Right atrium auricular region (tissue), 2 donors: Measurements from ENCODE around the gene AKAP13. TPM values are rescaled to one million over a fixed set of nuclear protein-coding genes. Genes with fewer than 3 reads are reported as not detected.

ENCODE experiments used
- DNase-seq: peaks from one replicate; pipeline ENCODE4 v3.0.0-alpha.2; 2019; ENCODE audit warnings: low spot score
- H3K27ac ChIP-seq, 2 donors: fragments of 200-600 bp; sonication (generic); 1 replicate in 1 of 2; 2 replicates in 1 of 2; pipeline ENCODE4 v1.5.1; 2016 to 2019
- H3K27me3 ChIP-seq, 2 donors: fragments of 200-600 bp; sonication (generic); one replicate each; pipeline versions ENCODE4 v1.5.1 to v1.6.0; 2017 to 2019
- H3K36me3 ChIP-seq: fragments of 200-600 bp; sonication (generic); one replicate; pipeline ENCODE4 v1.5.1; 2016
- H3K4me1 ChIP-seq, 2 donors: fragments of 200-600 bp; sonication (generic); one replicate each; pipeline versions ENCODE4 v1.5.1 to v1.6.0; 2017 to 2019
- H3K4me3 ChIP-seq, 2 donors: fragments of 200-600 bp; sonication (generic); 1 replicate in 1 of 2; 2 replicates in 1 of 2; pipeline ENCODE4 v1.5.1; 2017 to 2019; ENCODE audit warnings: mild to moderate bottlenecking in 1 of 2, moderate library complexity in 1 of 2
- H3K9me3 ChIP-seq, 2 donors: fragments of 200-600 bp; sonication (generic); one replicate each; pipeline ENCODE4 v1.5.1; 2019
- CTCF ChIP-seq, 2 donors: fragments of 200-600 bp; sonication (generic); IDR thresholded peaks; one replicate each; pipeline ENCODE4 v1.5.1; 2019; ENCODE audit warnings: antibody characterized with exemption in 2 of 2
- total RNA-seq, 2 donors: library from RNA; depleted of rRNA; stranded (reverse); fragments of >200 nt; gene quantifications; one replicate each; pipeline ENCODE4 v1.1.0, GENCODE V29; 2016

Gene AKAP13
- total RNA-seq, 2 donors from 2014 or later: 293 to 339 TPM

GRCh38 chr15:85604194-85604593, 223.8 kb downstream of the AKAP13 start:
- Histone ChIP-seq H3K27me3 (no peaks in the 10 kb centered on the region), H3K27ac (no peak overlapping the region), H3K36me3 (peaks cover 15% of the 10 kb centered on the region), H3K4me3 (no peak overlapping the region), H3K9me3 (no peaks in the 10 kb centered on the region), H3K4me1 (peaks cover 0 to 36% of the 10 kb centered on the region in 2 donors)
- DNase-seq: no peak
- TF ChIP-seq CTCF (IDR thresholded peaks at IDR 0.05): no peak

- DNase-seq: no peak
- no peaks in the 10 kb centered on the region for H3K27me3 ChIP-seq
- no peak overlapping the region for H3K4me3 ChIP-seq
- H3K4me1 ChIP-seq: peaks cover 0 to 39% of the 10 kb centered on the region in 2 donors
- peaks cover 15% of the 10 kb centered on the region for H3K36me3 ChIP-seq
- TF ChIP-seq CTCF (IDR thresholded peaks at IDR 0.05): no peak
- H3K27ac ChIP-seq: peak overlapping the region; percentile 66 to 69
- H3K9me3 ChIP-seq: no peaks in the 10 kb centered on the region
Measured at GRCh38 chr15:85606738-85607137, 226.3 kb downstream of the AKAP13 start.

- H3K36me3 ChIP-seq: peaks cover 12% of the 10 kb centered on the region
- peaks cover 0 to 40% of the 10 kb centered on the region in 2 donors for H3K4me1 ChIP-seq
- no peak for DNase-seq
- no peaks in the 10 kb centered on the region for H3K9me3 ChIP-seq
- H3K27ac ChIP-seq: peak overlapping the region; percentile 66 to 69
- no peak overlapping the region for H3K4me3 ChIP-seq
- TF ChIP-seq CTCF (IDR thresholded peaks at IDR 0.05): no peak
- no peaks in the 10 kb centered on the region for H3K27me3 ChIP-seq
Measured at GRCh38 chr15:85607141-85607806, 226.9 kb downstream of the AKAP13 start.

GRCh38 chr15:85607842-85608241, 227.4 kb downstream of the AKAP13 start:
- H3K27ac ChIP-seq: peak overlapping the region; percentile 66 to 69
- peaks cover 0 to 40% of the 10 kb centered on the region in 2 donors for H3K4me1 ChIP-seq
- no peaks in the 10 kb centered on the region for H3K9me3 ChIP-seq
- TF ChIP-seq CTCF (IDR thresholded peaks at IDR 0.05): no peak
- H3K4me3 ChIP-seq: no peak overlapping the region
- no peak for DNase-seq
- peaks cover 11% of the 10 kb centered on the region for H3K36me3 ChIP-seq
- H3K27me3 ChIP-seq: no peaks in the 10 kb centered on the region

- peaks cover 0 to 50% of the 10 kb centered on the region in 2 donors for H3K4me1 ChIP-seq
- DNase-seq: no peak
- no peak for TF ChIP-seq CTCF (IDR thresholded peaks at IDR 0.05)
- H3K27me3 ChIP-seq: no peaks in the 10 kb centered on the region
- H3K36me3 ChIP-seq: no peaks in the 10 kb centered on the region
- H3K4me3 ChIP-seq: no peak overlapping the region
- no peak overlapping the region for H3K27ac ChIP-seq
- no peaks in the 10 kb centered on the region for H3K9me3 ChIP-seq
Measured at GRCh38 chr15:85609492-85609891, 229.1 kb downstream of the AKAP13 start.

- Histone ChIP-seq H3K4me3 (no peak overlapping the region), H3K9me3 (no peaks in the 10 kb centered on the region), H3K36me3 (no peaks in the 10 kb centered on the region), H3K27me3 (no peaks in the 10 kb centered on the region), H3K4me1 (peaks cover 0 to 65% of the 10 kb centered on the region in 2 donors), H3K27ac (peak overlapping the region; percentile 33 to 51)
- DNase-seq: no peak
- TF ChIP-seq CTCF (IDR thresholded peaks at IDR 0.05): no peak
Measured at GRCh38 chr15:85611361-85611760, 231.0 kb downstream of the AKAP13 start.
